SU-DHL-6 (cell line): ENCODE results near the gene HCN4.

Source experiments
- EZH2phosphoT487 ChIP-seq: fragments of 200-600 bp; sonication (generic), shearing (Covaris generic); conservative IDR thresholded peaks from 2 replicates; pipeline ENCODE4 v1.6.1; 2018; ENCODE audit warnings: mild to moderate bottlenecking, antibody characterized with exemption, low read length, moderate library complexity, mixed read lengths
- TF ChIP-seq, protein P1 (sequence below): fragments of 200-600 bp; sonication (generic); IDR thresholded peaks from one replicate; pipeline ENCODE4 v1.5.1; 2017; ENCODE audit warnings: antibody characterized with exemption, mild to moderate bottlenecking, low read length, moderate library complexity; ENCODE audit not compliant: insufficient read depth, poor library complexity, severe bottlenecking

DNA sequence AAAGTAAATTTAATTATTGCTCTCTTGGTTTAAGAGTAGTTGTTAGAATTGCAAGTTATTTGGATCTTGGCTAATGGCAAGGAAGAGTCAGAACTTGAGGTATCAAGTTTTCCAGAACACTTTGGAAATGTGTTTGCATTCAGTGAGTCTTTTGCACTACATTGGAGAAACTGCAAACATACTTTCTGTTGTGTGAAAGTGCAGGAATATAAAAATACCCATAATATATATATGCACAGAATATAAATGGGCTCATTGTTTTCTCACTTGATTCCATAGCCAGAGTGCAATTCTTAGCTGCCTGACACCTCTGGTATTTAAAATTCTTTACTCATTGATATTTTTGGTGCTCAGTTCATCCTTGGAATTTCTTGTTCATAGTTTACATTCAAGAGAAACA, 92.9 kb downstream of the HCN4 start:
- TF ChIP-seq, protein P1, sequence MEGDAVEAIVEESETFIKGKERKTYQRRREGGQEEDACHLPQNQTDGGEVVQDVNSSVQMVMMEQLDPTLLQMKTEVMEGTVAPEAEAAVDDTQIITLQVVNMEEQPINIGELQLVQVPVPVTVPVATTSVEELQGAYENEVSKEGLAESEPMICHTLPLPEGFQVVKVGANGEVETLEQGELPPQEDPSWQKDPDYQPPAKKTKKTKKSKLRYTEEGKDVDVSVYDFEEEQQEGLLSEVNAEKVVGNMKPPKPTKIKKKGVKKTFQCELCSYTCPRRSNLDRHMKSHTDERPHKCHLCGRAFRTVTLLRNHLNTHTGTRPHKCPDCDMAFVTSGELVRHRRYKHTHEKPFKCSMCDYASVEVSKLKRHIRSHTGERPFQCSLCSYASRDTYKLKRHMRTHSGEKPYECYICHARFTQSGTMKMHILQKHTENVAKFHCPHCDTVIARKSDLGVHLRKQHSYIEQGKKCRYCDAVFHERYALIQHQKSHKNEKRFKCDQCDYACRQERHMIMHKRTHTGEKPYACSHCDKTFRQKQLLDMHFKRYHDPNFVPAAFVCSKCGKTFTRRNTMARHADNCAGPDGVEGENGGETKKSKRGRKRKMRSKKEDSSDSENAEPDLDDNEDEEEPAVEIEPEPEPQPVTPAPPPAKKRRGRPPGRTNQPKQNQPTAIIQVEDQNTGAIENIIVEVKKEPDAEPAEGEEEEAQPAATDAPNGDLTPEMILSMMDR: no peak
- no peak for TF ChIP-seq EZH2phosphoT487
